NB4 (cell line): ENCODE measurements around the gene PSMB11.
A peak's percentile ranks its signal among the peaks of the same experiment; 100 is the strongest.

Source experiments
- DNase-seq: peaks from one replicate; pipeline ENCODE4 v3.0.0; 2010; ENCODE audit warnings: low read depth
- H3K4me3 ChIP-seq: one replicate; pipeline ENCODE4 v1.5.1; 2011; ENCODE audit warnings: mild to moderate bottlenecking, low read depth, low read length, moderate library complexity
- CTCF ChIP-seq: IDR thresholded peaks from one replicate; pipeline ENCODE4 v1.5.1; 2012; ENCODE audit warnings: low read depth, low read length
- MAX ChIP-seq: IDR thresholded peaks from 2 replicates; pipeline ENCODE4 v1.6.1; 2011; ENCODE audit warnings: low read depth, low read length
- MYC ChIP-seq: IDR thresholded peaks from 2 replicates; pipeline ENCODE4 v1.6.1; 2011; ENCODE audit warnings: low read depth, low read length
- POLR2A ChIP-seq: IDR thresholded peaks from 2 replicates; pipeline ENCODE4 v1.6.1; 2011; ENCODE audit warnings: mild to moderate bottlenecking; ENCODE audit not compliant: insufficient read length; ENCODE audit errors: extremely low read depth

The PSMB11 gene

GRCh38 chr14:23055147-23055550 is 13.1 kb downstream of the PSMB11 start:
- H3K4me3 ChIP-seq, result no peak overlapping the region
- TF ChIP-seq MAX, result no peak
- no peak for TF ChIP-seq MYC
- TF ChIP-seq CTCF, result no peak
- TF ChIP-seq POLR2A, result no peak
- DNase-seq, result no peak

- DNase-seq, result no peak
- TF ChIP-seq MYC, result no peak
- TF ChIP-seq CTCF, result no peak
- no peak for TF ChIP-seq POLR2A
- TF ChIP-seq MAX, result no peak
- H3K4me3 ChIP-seq, result no peak overlapping the region
Measured at GRCh38 chr14:23055621-23056144, 13.7 kb downstream of the PSMB11 start.

GRCh38 chr14:23056145-23056955 is 14.3 kb downstream of the PSMB11 start:
- TF ChIP-seq CTCF (peak; percentile 86), POLR2A (no peak)
- DNase-seq, result peak; percentile 83
- peak overlapping the region; percentile 57 for H3K4me3 ChIP-seq

- peak; percentile 84 for DNase-seq
- H3K4me3 ChIP-seq, result peak within 1 kb of the TSS; percentile 57
- TF ChIP-seq CTCF (no peak), POLR2A (no peak), MAX (no peak), MYC (no peak)
Measured at GRCh38 chr14:23056956-23057756, 15.1 kb downstream of the PSMB11 start, which contains the start of gene CDH24. Gene CDH24, minus strand, starts transcription at chr14:23057520. Its CDS starts 1,787 bp downstream, at chr14:23055733.

GRCh38 chr14:23057757-23058653 is 16.0 kb downstream of the PSMB11 start:
- TF ChIP-seq MYC, result peak; percentile 77
- peak; percentile 27 for TF ChIP-seq POLR2A
- TF ChIP-seq MAX, result peak; percentile 53
- peak; percentile 85 for TF ChIP-seq CTCF
- DNase-seq, result peak; percentile 92

More at GRCh38 chr14:23057757-23058653, 16.0 kb downstream of the PSMB11 start:
- H3K4me3 ChIP-seq, result peak overlapping the region; percentile 46
